Endometrial microvascular endothelial cells (primary cell): ENCODE measurements around the gene DACH1. TPM values are rescaled to one million over a fixed set of nuclear protein-coding genes. Genes with fewer than 3 reads are reported as not detected.

Experiments used
- in situ Hi-C: cut with HindIII; loops from 2 replicates; pipeline ENCODE4 v1.10.0; 2017; ENCODE audit warnings: low sequenced_read_pairs, low pct_unique_long_range_greater_than_20kb; ENCODE audit errors: inconsistent ontology term
- total RNA-seq: library from RNA; depleted of rRNA; stranded (reverse); fragments of >200 nt; gene quantifications from one replicate; pipeline ENCODE4 v1.2.3, GENCODE V29; 2015; ENCODE audit errors: inconsistent ontology term

DACH1 gene
- total RNA-seq, 1 donor from 2014 or later = 1.1 TPM

- in situ Hi-C loops = no loop called here
Observed at GRCh38 chr13:71730267-71730666, 136.7 kb downstream of the DACH1 start.

GRCh38 chr13:71729441-71729840 is 137.6 kb downstream of the DACH1 start:
- in situ Hi-C loops = no loop called here

- in situ Hi-C loops = no loop called here
Observed at GRCh38 chr13:71727662-71728061, 139.3 kb downstream of the DACH1 start.

GRCh38 chr13:71727042-71727441 is 140.0 kb downstream of the DACH1 start:
- in situ Hi-C loops = no loop called here

GRCh38 chr13:71722206-71722605 is 144.8 kb downstream of the DACH1 start:
- in situ Hi-C loops = no loop called here

- in situ Hi-C loops = no loop called here
Observed at GRCh38 chr13:71721104-71721503, 145.9 kb downstream of the DACH1 start.

- in situ Hi-C loops = no loop called here
Observed at GRCh38 chr13:71718931-71719330, 148.1 kb downstream of the DACH1 start.

- in situ Hi-C loops = no loop called here
Observed at GRCh38 chr13:71714802-71715375, 152.1 kb downstream of the DACH1 start.

GRCh38 chr13:71712988-71713653 is 153.9 kb downstream of the DACH1 start:
- in situ Hi-C loops = no loop called here

- in situ Hi-C loops = no loop called here
Observed at GRCh38 chr13:71704656-71705055, 162.3 kb downstream of the DACH1 start.

- in situ Hi-C loops = no loop called here
Observed at GRCh38 chr13:71703138-71703537, 163.9 kb downstream of the DACH1 start.

GRCh38 chr13:71702253-71702652 is 164.8 kb downstream of the DACH1 start:
- in situ Hi-C loops = no loop called here

GRCh38 chr13:71701741-71702140 is 165.3 kb downstream of the DACH1 start:
- in situ Hi-C loops = no loop called here

GRCh38 chr13:71699342-71699741 is 167.7 kb downstream of the DACH1 start:
- in situ Hi-C loops = no loop called here

GRCh38 chr13:71695662-71696061 is 171.3 kb downstream of the DACH1 start:
- in situ Hi-C loops = no loop called here

GRCh38 chr13:71685072-71685471 is 181.9 kb downstream of the DACH1 start:
- in situ Hi-C loops = no loop called here

GRCh38 chr13:71681901-71682613 is 184.9 kb downstream of the DACH1 start:
- in situ Hi-C loops = no loop called here

GRCh38 chr13:71677124-71677523 is 189.9 kb downstream of the DACH1 start:
- in situ Hi-C loops = no loop called here

GRCh38 chr13:71672512-71672911 is 194.5 kb downstream of the DACH1 start:
- in situ Hi-C loops = no loop called here

GRCh38 chr13:71663431-71663830 is 203.6 kb downstream of the DACH1 start:
- in situ Hi-C loops = no loop called here
